Neural cell (in vitro differentiated cells): ENCODE measurements around the gene DNER.

Source experiments
- EP300 ChIP-seq: fragments of 450-650 bp; conservative IDR thresholded peaks from 2 replicates; pipeline ENCODE4 v1.6.1; 2014; ENCODE audit warnings: antibody characterized with exemption, mild to moderate bottlenecking, moderate library complexity; ENCODE audit not compliant: poor library complexity, severe bottlenecking
- EZH2 ChIP-seq: fragments of 200-600, 300-800 bp; shearing (Covaris generic), sonication (generic); IDR thresholded peaks from 2 replicates; pipeline ENCODE4 v1.6.1; 2014; ENCODE audit warnings: antibody characterized with exemption, low read length, borderline replicate concordance, mild to moderate bottlenecking; ENCODE audit not compliant: insufficient read depth, poor library complexity, severe bottlenecking
- MXI1 ChIP-seq: fragments of 450-650 bp; conservative IDR thresholded peaks from 2 replicates; pipeline ENCODE4 v1.6.1; 2014; ENCODE audit warnings: antibody characterized with exemption, mild to moderate bottlenecking; ENCODE audit not compliant: poor library complexity, severe bottlenecking
- RAD21 ChIP-seq: fragments of 450-650 bp; conservative IDR thresholded peaks from 2 replicates; pipeline ENCODE4 v1.6.1; 2014; ENCODE audit warnings: antibody characterized with exemption, mild to moderate bottlenecking, moderate library complexity
- TAF1 ChIP-seq: IDR thresholded peaks from 2 replicates; pipeline ENCODE4 v1.6.1; 2012; ENCODE audit warnings: low read depth
- TF ChIP-seq, protein P1 (sequence below): fragments of 450-650 bp; IDR thresholded peaks from 2 replicates; pipeline ENCODE4 v1.5.1; 2014; ENCODE audit warnings: antibody characterized with exemption, mild to moderate bottlenecking, moderate library complexity; ENCODE audit not compliant: poor library complexity, severe bottlenecking
- TF ChIP-seq, protein P2 (sequence below): IDR thresholded peaks from 2 replicates; pipeline ENCODE4 v1.6.1; 2012; ENCODE audit warnings: borderline replicate concordance

DNA sequence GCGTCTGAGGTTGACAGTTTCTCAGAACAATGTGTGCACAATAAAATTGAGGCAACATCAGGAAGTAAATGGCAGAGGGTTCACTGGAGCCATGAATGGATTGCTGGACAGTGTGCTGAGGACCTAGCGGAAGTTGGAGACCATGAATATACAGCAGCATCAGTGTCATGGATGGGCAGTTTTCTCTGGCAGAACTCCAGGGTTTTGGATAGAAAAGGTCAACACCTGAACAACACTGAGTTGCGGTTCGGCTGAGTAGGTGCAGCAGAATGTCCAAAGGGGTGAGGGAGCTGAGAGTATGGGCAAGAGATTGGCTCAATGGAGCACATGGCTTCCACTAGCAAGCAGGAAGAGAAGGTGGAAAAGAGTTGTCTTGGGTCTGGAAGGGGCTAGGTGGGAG, 73.7 kb downstream of the DNER start:
- TF ChIP-seq, protein P1, sequence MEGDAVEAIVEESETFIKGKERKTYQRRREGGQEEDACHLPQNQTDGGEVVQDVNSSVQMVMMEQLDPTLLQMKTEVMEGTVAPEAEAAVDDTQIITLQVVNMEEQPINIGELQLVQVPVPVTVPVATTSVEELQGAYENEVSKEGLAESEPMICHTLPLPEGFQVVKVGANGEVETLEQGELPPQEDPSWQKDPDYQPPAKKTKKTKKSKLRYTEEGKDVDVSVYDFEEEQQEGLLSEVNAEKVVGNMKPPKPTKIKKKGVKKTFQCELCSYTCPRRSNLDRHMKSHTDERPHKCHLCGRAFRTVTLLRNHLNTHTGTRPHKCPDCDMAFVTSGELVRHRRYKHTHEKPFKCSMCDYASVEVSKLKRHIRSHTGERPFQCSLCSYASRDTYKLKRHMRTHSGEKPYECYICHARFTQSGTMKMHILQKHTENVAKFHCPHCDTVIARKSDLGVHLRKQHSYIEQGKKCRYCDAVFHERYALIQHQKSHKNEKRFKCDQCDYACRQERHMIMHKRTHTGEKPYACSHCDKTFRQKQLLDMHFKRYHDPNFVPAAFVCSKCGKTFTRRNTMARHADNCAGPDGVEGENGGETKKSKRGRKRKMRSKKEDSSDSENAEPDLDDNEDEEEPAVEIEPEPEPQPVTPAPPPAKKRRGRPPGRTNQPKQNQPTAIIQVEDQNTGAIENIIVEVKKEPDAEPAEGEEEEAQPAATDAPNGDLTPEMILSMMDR = no peak
- no peak for TF ChIP-seq EZH2
- TF ChIP-seq EP300 = no peak
- TF ChIP-seq RAD21 = no peak
- TF ChIP-seq MXI1 = no peak
- no peak for TF ChIP-seq TAF1
- TF ChIP-seq, protein P2, sequence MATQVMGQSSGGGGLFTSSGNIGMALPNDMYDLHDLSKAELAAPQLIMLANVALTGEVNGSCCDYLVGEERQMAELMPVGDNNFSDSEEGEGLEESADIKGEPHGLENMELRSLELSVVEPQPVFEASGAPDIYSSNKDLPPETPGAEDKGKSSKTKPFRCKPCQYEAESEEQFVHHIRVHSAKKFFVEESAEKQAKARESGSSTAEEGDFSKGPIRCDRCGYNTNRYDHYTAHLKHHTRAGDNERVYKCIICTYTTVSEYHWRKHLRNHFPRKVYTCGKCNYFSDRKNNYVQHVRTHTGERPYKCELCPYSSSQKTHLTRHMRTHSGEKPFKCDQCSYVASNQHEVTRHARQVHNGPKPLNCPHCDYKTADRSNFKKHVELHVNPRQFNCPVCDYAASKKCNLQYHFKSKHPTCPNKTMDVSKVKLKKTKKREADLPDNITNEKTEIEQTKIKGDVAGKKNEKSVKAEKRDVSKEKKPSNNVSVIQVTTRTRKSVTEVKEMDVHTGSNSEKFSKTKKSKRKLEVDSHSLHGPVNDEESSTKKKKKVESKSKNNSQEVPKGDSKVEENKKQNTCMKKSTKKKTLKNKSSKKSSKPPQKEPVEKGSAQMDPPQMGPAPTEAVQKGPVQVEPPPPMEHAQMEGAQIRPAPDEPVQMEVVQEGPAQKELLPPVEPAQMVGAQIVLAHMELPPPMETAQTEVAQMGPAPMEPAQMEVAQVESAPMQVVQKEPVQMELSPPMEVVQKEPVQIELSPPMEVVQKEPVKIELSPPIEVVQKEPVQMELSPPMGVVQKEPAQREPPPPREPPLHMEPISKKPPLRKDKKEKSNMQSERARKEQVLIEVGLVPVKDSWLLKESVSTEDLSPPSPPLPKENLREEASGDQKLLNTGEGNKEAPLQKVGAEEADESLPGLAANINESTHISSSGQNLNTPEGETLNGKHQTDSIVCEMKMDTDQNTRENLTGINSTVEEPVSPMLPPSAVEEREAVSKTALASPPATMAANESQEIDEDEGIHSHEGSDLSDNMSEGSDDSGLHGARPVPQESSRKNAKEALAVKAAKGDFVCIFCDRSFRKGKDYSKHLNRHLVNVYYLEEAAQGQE = no peak
